GM12874 (cell line): ENCODE results near the gene ARL8B.

ENCODE experiments used
- TF ChIP-seq, protein P1 (sequence below): IDR thresholded peaks from 2 replicates; pipeline ENCODE4 v1.5.1; 2011; ENCODE audit warnings: low read depth, mild to moderate bottlenecking, control low read depth, low read length, moderate library complexity; ENCODE audit not compliant: insufficient read depth

The ARL8B gene

DNA sequence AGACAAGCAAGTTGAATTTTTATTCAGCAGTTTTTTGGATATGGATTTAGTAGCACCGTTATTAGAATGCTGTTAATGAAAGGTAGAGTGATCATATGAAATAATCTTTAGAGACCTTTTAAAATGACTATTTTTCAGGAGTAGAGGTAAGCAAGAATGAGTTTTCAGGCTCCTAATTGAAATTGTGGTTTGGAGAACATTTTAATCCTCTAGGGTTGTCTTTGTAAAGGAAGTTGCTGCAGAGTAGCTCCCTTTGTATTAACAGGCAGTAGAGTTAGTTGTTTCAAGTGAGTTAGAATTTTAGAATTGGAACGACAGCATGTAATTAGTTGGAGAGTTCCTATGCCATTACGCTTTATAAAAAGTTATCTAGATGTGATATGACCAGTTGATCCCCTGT lies 38.2 kb downstream of the ARL8B start:
- TF ChIP-seq, protein P1, sequence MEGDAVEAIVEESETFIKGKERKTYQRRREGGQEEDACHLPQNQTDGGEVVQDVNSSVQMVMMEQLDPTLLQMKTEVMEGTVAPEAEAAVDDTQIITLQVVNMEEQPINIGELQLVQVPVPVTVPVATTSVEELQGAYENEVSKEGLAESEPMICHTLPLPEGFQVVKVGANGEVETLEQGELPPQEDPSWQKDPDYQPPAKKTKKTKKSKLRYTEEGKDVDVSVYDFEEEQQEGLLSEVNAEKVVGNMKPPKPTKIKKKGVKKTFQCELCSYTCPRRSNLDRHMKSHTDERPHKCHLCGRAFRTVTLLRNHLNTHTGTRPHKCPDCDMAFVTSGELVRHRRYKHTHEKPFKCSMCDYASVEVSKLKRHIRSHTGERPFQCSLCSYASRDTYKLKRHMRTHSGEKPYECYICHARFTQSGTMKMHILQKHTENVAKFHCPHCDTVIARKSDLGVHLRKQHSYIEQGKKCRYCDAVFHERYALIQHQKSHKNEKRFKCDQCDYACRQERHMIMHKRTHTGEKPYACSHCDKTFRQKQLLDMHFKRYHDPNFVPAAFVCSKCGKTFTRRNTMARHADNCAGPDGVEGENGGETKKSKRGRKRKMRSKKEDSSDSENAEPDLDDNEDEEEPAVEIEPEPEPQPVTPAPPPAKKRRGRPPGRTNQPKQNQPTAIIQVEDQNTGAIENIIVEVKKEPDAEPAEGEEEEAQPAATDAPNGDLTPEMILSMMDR, result no peak

DNA sequence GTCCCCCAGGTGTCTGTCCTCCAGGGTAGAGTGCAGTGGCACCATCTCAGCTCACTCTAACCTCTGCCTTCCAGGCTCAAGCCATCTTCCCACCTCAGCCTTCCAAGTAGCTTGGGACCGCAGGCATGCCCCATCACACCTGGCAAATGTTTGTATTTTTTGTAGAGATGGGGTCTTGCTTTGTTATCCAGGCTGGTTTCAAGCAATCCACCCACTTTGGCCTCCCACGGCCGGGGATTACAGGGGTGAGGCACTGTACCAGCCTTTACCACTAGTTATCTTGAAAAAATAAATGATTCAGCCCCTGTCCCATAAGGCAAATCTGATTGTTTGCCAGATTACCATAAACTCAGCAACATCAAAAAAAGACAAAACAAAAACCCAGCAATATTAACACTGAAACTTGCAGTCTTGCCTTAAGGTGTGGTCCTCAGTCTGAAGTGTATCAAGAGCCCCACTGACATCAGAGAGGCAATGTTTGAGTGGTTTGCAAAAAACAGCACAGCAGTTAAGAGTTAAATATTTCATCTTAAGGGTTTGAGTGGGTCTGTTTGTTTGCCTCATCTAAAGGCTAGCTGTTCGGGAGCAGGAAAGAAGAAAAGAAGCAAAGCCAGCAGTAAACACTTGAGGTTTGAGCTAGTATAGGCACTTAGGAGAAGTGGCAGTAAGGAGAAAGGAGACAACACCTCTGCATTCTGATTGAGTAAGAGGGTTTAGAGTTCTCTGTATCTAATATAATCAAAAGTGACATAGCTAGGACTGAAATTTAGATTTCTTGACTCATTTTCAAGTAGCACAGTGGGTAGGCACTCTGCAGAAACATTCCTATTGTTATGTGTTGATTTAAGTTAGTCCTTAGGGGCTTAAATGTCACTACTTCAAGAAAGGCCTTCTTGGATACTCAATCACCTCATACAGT lies 39.1 kb downstream of the ARL8B start:
- TF ChIP-seq, protein P1, result no peak

GRCh38 chr3:5162102-5162501 lies 40.0 kb downstream of the ARL8B start:
- TF ChIP-seq, protein P1, result no peak

DNA sequence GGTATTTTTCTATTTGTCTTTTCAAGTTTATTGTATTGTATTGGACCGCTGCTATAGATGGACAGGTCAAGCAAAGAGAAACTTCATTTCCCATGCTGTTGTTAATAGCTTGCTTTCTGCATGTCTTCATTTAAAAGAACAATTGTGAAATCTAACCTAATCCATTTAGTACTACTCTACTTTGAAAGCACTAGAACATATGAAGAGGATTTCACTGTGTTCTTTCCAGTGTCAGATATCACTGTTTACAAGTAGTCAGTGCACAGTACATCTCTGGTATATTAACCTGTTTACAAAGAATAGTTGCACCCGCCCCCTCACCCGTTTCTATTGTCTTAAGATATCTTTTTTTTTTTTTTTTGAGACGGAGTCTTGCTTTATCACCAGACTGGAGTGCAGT lies 43.6 kb downstream of the ARL8B start:
- TF ChIP-seq, protein P1, result no peak

- TF ChIP-seq, protein P1, result no peak
Measured at GRCh38 chr3:5166846-5167245, 44.8 kb downstream of the ARL8B start.

- TF ChIP-seq, protein P1, result no peak
Measured at GRCh38 chr3:5168110-5168509, 46.0 kb downstream of the ARL8B start.

DNA sequence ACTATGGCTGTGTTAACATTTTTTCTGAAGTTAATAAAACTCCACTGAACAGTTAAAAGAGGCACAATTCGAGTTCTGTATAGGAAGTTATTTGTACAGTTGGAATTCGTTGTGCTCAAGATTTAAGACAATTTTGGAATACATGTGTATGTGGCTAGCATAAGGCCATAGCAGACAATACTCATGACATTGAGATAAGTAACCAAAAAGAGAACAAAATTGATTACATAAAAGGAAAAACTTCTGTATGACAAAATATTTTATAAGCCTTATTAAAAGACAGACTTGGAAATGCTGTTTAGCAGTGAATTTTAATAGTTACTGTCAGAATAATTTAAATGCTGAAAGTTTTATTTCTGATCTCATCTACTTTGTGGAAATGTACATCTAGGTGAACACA lies 47.7 kb downstream of the ARL8B start:
- TF ChIP-seq, protein P1, result no peak
